Measurements from ENCODE around the gene KRIT1.

The KRIT1 gene

GRCh38 chr7:92156990-92157389 lies 88.7 kb downstream of the KRIT1 start:
- TF ChIP-seq CTCF (IDR thresholded peaks at IDR 0.05), result no peak

- TF ChIP-seq CTCF (IDR thresholded peaks at IDR 0.05), result no peak
Observed at GRCh38 chr7:92155108-92155739, 90.5 kb downstream of the KRIT1 start.

GRCh38 chr7:92150450-92151017 lies 95.2 kb downstream of the KRIT1 start:
- TF ChIP-seq CTCF (IDR thresholded peaks at IDR 0.05), result no peak

DNA sequence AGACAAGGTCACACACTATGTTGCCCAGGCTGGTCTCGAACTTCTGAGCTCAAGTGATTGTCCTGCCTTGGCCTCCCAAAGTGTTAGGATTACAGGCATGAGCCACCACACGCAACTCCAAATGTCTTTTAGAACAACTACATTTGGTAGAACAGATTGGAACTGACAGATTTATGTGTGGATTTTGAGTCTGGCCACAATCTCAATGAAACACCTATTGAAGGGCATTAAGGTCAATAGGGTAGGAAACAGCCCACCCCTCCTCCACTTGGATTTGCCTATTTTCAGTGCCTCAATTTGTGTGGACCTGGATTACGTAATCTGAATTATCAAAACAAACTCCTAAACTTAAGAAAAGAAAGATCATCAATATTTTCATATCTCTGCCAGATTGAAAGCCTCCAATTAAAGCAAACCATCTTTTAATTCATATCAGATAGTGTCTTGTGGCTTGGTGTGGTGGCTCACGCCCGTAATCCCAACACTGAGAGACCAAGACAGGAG lies 95.9 kb downstream of the KRIT1 start:
- TF ChIP-seq CTCF (IDR thresholded peaks at IDR 0.05), result no peak
